GM21447 (cell line): ENCODE results near the gene ADAMTSL3.
"Not testable (repeated sequence)": the region's sequence is repeated elsewhere in the genome, so short reads cannot be mapped to it uniquely, and the experiment has no call there.

Experiments used
- ATAC-seq: cut with Tn5 transposase; IDR thresholded peaks from one replicate; pipeline ENCODE4 v1.9.1; 2021; ENCODE audit not compliant: unreplicated experiment

Gene ADAMTSL3

DNA sequence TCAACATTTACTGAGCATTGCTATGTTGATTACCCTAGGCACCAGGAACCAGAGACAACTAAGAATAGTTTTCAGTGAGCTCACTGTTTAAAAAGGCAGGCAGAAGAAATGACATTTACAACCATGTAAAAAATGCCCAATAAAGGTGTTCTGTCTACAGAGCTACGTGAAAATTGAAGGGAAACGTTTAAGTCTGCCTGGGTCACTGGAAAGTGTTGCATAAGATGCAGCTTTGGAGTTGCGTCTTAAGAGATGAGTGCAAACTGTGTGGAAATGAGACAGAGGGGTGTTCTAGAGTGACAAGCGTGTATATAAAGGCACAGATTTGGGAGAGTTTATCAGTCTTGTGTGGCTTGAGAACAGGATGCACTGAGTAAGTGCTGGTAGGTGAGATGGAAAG lies 303.0 kb downstream of the ADAMTSL3 start:
- ATAC-seq, result no peak

DNA sequence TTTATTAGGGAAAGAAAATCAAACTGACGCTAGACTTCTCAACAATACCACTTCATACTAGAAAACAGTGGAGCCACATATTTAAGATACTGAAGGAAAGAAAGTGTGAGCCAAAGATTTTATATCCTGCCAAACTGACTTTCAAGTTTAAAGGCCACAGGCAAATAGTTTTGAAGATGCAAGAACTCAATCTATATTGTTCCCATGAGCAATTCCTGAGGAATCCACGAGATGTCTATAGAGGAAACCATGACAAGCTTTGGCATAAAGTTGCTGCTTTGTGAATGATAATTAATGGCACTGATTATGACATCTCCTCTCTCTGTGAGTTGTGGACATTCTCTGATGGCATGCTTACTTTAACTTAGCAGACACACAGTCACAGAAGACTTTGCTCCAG lies 305.6 kb downstream of the ADAMTSL3 start:
- no peak for ATAC-seq

DNA sequence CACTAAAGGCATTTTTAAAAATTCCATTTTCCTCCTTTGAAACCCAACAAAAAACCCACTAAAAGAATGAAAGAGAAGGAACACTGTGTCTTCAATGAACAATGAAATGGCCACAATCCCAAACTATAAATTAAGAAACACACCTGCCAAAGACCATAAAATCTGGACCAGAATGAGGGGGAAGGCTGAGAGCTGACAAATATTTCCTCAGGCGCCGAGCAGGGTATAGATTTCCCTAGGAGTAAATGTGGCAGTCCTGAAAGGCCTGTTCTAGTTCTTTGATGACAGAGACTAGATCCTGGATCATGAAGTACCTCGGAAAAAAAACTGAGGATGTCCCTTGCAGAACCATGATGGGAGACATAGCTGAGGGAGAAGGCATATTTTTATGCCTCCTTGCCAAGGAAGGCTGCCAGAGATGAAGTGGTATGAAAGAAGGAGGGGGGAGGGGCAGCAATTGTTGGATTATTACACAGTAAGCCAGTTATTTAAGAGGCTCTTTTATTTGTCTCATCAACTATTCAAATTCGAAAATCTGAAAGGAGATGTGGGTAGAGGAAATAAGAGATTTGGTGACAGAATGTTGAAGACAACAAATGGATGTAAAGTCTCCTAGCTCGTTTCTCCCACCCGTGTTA lies 306.4 kb downstream of the ADAMTSL3 start:
- ATAC-seq, result no peak

DNA sequence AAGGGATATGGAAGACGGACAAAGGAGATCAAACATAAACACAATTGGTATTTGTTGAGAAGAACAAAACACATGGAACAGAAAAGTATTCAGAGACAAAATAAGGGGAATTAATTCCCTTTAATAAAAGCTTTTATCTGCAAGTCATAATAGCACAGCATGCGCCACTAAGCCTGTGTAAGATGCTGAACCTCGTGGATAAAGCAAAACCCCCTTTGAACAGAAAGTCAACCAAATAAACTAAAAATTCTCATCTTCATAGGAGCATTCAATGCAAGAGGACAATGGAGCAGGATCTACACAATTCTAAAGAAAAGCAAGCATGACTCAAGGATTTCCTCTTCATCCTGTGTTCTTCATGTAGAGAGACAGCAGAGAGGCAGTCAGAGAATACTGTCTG lies 307.4 kb downstream of the ADAMTSL3 start:
- ATAC-seq, result no peak

DNA sequence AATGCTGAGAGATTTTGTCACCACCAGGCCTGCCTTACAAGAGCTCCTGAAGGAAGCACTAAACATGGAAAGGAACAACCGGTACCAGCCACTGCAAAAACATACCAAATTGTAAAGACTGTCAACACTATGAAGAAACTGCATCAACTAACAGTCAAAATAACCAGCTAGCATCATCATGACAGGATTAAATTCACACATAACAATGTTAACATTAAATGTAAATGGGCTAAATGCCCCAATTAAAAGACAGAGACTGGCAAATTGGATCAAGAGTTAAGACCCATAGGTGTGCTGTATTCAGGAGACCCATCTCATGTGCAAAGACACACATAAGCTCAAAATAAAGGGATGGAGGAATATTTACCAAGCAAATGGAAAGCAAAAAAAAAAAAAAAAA lies 311.0 kb downstream of the ADAMTSL3 start:
- not testable (repeated sequence) for ATAC-seq

GRCh38 chr15:83970295-83970890 lies 316.5 kb downstream of the ADAMTSL3 start:
- no peak for ATAC-seq

GRCh38 chr15:83971992-83972391 lies 318.1 kb downstream of the ADAMTSL3 start:
- no peak for ATAC-seq

- no peak for ATAC-seq
Observed at GRCh38 chr15:83973816-83974215, 319.9 kb downstream of the ADAMTSL3 start.

DNA sequence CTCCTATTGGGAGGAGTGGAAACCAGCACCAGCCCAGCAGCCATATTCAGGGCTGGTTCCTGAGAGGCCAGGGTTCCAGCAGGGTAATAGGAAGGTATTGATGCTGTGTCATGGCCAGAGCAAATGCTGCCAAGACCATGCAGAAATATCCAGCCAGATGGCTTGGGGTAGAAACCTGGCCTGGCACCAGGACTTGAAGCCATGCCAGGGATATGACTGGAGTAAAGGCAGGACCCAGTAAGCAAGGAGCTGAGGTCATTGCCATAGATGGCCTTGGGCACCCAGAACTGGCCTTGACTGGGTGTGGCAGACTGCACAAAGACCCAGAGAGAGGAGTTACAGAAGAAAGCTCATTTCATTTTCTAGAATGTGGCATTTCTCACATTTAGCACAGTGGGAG lies 324.1 kb downstream of the ADAMTSL3 start:
- ATAC-seq, result no peak

- ATAC-seq, result no peak
Observed at GRCh38 chr15:83978588-83978987, 324.7 kb downstream of the ADAMTSL3 start.

GRCh38 chr15:83980637-83981036 lies 326.7 kb downstream of the ADAMTSL3 start:
- no peak for ATAC-seq

- no peak for ATAC-seq
Observed at GRCh38 chr15:83982748-83983147, 328.8 kb downstream of the ADAMTSL3 start.

- ATAC-seq, result peak; percentile 87
Observed at GRCh38 chr15:83983634-83984458, 329.9 kb downstream of the ADAMTSL3 start.

- no peak for ATAC-seq
Observed at GRCh38 chr15:83984601-83985000, 330.7 kb downstream of the ADAMTSL3 start.

- no peak for ATAC-seq
Observed at GRCh38 chr15:83991163-83991562, 337.2 kb downstream of the ADAMTSL3 start.

- ATAC-seq, result peak; percentile 61
Observed at GRCh38 chr15:83992324-83993031, 338.6 kb downstream of the ADAMTSL3 start.

GRCh38 chr15:83993591-83993990 lies 339.7 kb downstream of the ADAMTSL3 start:
- ATAC-seq, result no peak

GRCh38 chr15:83998486-83998885 lies 344.6 kb downstream of the ADAMTSL3 start:
- no peak for ATAC-seq

- ATAC-seq, result no peak
Observed at GRCh38 chr15:83999396-84000135, 345.6 kb downstream of the ADAMTSL3 start.

GRCh38 chr15:84001037-84001436 lies 347.1 kb downstream of the ADAMTSL3 start:
- no peak for ATAC-seq

GRCh38 chr15:84001655-84002054 lies 347.7 kb downstream of the ADAMTSL3 start:
- ATAC-seq, result no peak
